Measurements from ENCODE around the gene CYBA. TPM values are rescaled to one million over a fixed set of nuclear protein-coding genes. Genes with fewer than 3 reads are reported as not detected.

The CYBA gene
- total RNA-seq, 2 experiments from 2014 or later, result 486 to 586 TPM

GRCh38 chr16:88600539-88600896, 50.3 kb downstream of the CYBA start:
- no peak for DNase-seq
- Mint-ChIP-seq H3K9me3 (no peaks in the 10 kb centered on the region), H3K27me3 (no peaks in the 10 kb centered on the region), H3K4me3 (no peak overlapping the region), H3K4me1 (peaks cover 2% of the 10 kb centered on the region), H3K27ac (no peak overlapping the region), H3K36me3 (ENCODE audit: low read depth) (peaks cover 29% of the 10 kb centered on the region)
- POLR2A ChIA-PET, result no interaction called here
- CTCF ChIA-PET, result no interaction called here

- CTCF ChIA-PET, result interaction anchor here (1.4 kb wide), 1 partner anchor 21 kb away, joined by 3 read pairs; no protein-coding TSS in a partner anchor
- no peak for DNase-seq
- POLR2A ChIA-PET, result no interaction called here
- no peak overlapping the region for H3K27ac Mint-ChIP-seq
- no peaks in the 10 kb centered on the region for H3K9me3 Mint-ChIP-seq
- peaks cover 2% of the 10 kb centered on the region for H3K4me1 Mint-ChIP-seq
- peaks cover 32% of the 10 kb centered on the region for H3K36me3 Mint-ChIP-seq (ENCODE audit: low read depth)
- no peaks in the 10 kb centered on the region for H3K27me3 Mint-ChIP-seq
- H3K4me3 Mint-ChIP-seq, result no peak overlapping the region
These were observed 50.9 kb downstream of the CYBA start for GRCh38 chr16:88599825-88600538.

DNA sequence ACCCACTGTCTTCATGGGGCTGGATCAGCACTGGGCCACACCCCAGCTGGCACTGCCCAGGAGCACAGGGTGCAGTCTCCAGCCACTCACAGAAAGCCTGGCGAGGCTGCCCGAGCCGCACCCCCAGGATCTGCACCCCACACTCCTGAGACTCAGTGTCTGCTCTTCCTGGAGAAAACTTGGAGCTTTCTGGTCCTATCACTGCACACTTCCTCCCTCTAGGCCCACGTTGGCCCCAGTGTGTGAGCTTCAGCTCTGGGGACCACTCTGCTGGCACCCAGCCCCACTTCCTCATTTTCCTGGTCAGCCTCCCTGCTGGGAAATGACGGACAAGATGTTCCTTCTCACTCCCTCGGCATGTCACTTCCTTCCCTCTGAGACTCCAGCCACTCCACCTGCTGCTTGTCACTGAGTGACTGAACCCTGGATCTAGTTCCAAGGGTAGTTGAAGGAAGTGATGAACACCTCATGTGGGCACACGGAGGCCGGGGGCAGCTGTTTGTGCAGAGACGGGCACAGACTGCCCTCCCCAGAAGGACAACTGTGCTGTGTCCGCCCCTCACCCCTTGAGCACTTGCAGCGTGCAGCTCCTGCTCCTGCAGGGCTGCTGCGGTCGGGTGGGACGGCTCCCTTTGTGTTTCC, 51.6 kb downstream of the CYBA start:
- H3K36me3 Mint-ChIP-seq (ENCODE audit: low read depth), result peaks cover 32% of the 10 kb centered on the region
- H3K4me3 Mint-ChIP-seq, result no peak overlapping the region
- no peaks in the 10 kb centered on the region for H3K9me3 Mint-ChIP-seq
- DNase-seq, result no peak
- no peak overlapping the region for H3K27ac Mint-ChIP-seq
- CTCF ChIA-PET, result interaction anchor here (1.4 kb wide), 1 partner anchor 20 kb away, joined by 3 read pairs; no protein-coding TSS in a partner anchor
- POLR2A ChIA-PET, result no interaction called here
- H3K27me3 Mint-ChIP-seq, result no peaks in the 10 kb centered on the region
- peaks cover 2% of the 10 kb centered on the region for H3K4me1 Mint-ChIP-seq

DNA sequence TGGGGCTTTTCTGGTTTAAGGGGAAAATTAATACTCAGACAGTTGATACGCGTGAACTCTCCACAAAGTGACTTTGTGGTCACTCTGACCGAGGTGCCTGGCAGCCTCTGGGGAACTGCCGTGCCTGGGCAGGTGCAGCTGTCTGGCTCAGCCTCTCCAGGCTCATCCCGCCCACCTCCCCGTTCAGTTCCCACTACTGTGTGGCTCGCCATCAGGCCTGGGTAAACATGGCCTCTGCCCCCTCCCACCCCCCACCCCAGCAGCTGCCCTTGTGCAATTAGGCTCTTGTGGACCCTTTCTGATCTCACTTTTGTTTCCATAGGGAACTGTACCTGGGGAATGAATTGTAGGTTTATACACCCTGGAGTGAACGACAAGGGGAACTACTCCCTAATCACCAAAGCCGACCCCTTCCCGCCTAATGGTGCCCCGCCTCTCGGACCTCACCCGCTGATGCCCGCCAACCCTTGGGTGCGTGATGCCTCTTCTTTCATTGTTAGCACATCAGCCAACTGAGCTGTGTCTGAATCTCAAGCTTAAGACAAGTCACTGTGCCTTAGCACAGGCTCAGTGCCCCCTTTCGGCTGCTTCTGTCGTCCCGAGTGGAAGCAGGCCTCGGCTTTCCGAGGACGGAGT, 52.9 kb downstream of the CYBA start:
- H3K27me3 Mint-ChIP-seq, result no peaks in the 10 kb centered on the region
- peaks cover 2% of the 10 kb centered on the region for H3K4me1 Mint-ChIP-seq
- no peak for DNase-seq
- no peaks in the 10 kb centered on the region for H3K9me3 Mint-ChIP-seq
- peaks cover 33% of the 10 kb centered on the region for H3K36me3 Mint-ChIP-seq (ENCODE audit: low read depth)
- H3K27ac Mint-ChIP-seq, result no peak overlapping the region
- POLR2A ChIA-PET, result no interaction called here
- CTCF ChIA-PET, result no interaction called here
- no peak overlapping the region for H3K4me3 Mint-ChIP-seq

GRCh38 chr16:88596483-88596882, 54.4 kb downstream of the CYBA start:
- Mint-ChIP-seq H3K27ac (no peak overlapping the region), H3K4me3 (no peak overlapping the region), H3K36me3 (ENCODE audit: low read depth) (peaks cover 29% of the 10 kb centered on the region), H3K27me3 (no peaks in the 10 kb centered on the region), H3K4me1 (peaks cover 9% of the 10 kb centered on the region), H3K9me3 (no peaks in the 10 kb centered on the region)
- CTCF ChIA-PET, result interaction anchor here (0.8 kb wide), 1 partner anchor 40 kb away, joined by 3 read pairs; no protein-coding TSS in a partner anchor
- POLR2A ChIA-PET, result no interaction called here
- DNase-seq, result no peak

DNA sequence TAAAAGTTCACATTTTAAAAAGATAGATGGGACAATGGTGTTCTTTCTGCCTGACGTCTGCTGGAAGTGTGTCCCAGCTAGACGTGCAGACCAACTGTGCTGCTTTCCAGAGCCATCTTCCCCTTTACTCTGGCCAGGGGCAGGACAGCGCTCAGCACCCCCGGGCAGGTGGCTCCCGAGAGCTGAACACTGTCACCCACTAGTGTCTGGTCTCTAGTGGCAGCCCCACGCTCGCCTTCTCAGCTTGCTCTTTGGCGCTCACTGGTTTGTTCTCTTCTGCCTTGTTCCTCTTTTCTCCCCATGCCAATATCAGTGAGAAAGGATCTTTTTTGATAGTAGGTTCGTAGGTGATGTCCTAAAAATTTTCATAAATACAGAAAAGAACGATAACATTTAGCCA, 54.9 kb downstream of the CYBA start:
- H3K36me3 Mint-ChIP-seq (ENCODE audit: low read depth), result peaks cover 27% of the 10 kb centered on the region
- POLR2A ChIA-PET, result no interaction called here

GRCh38 chr16:88595101-88595500, 55.8 kb downstream of the CYBA start:
- peaks cover 21% of the 10 kb centered on the region for H3K36me3 Mint-ChIP-seq (ENCODE audit: low read depth)

More for the DNA sequence above, 54.9 kb downstream of the CYBA start:
- Mint-ChIP-seq H3K27me3 (no peaks in the 10 kb centered on the region), H3K27ac (no peak overlapping the region), H3K4me1 (peaks cover 10% of the 10 kb centered on the region), H3K4me3 (no peak overlapping the region), H3K9me3 (no peaks in the 10 kb centered on the region)
- CTCF ChIA-PET, result interaction anchor here (0.8 to 1.2 kb wide), 2 partner anchors 14 to 41 kb away, joined by 3 read pairs; no protein-coding TSS in a partner anchor
- no peak for DNase-seq

GRCh38 chr16:88593910-88594309, 56.9 kb downstream of the CYBA start:
- ChIA-PET CTCF (no interaction called here), POLR2A (no interaction called here)
- no peak for DNase-seq
- H3K36me3 Mint-ChIP-seq (ENCODE audit: low read depth), result peaks cover 26% of the 10 kb centered on the region
- no peak overlapping the region for H3K27ac Mint-ChIP-seq
- H3K4me1 Mint-ChIP-seq, result peaks cover 19% of the 10 kb centered on the region
- no peaks in the 10 kb centered on the region for H3K9me3 Mint-ChIP-seq
- H3K27me3 Mint-ChIP-seq, result no peaks in the 10 kb centered on the region
- H3K4me3 Mint-ChIP-seq, result no peak overlapping the region

More at GRCh38 chr16:88595101-88595500, 55.8 kb downstream of the CYBA start:
- Mint-ChIP-seq H3K27ac (no peak overlapping the region), H3K9me3 (no peaks in the 10 kb centered on the region), H3K4me3 (no peak overlapping the region), H3K4me1 (peaks cover 10% of the 10 kb centered on the region), H3K27me3 (no peaks in the 10 kb centered on the region)
- ChIA-PET POLR2A (no interaction called here), CTCF (interaction anchor here (1.2 kb wide), 1 partner anchor 15 kb away, joined by 3 read pairs; no protein-coding TSS in a partner anchor)
- DNase-seq, result no peak

DNA sequence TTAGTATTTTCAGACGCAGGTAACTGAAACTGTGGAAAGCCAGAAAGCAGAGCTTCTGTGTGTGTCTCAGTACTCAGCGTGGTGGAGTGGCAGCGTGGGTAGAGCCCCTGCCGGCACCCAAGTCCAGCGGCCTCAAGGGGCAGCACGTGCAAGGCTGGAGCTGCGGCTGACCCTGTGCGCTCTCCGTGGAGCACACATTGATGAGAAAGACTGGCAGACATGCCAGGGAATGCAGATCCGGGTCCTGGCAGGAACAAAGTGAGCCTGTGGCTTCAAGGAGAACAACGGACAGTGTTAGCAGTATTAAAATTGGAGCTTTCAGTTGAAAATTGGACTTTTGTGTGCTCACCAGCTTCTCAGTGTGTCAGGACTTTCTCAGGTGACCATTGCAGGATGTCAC, 57.4 kb downstream of the CYBA start:
- DNase-seq, result no peak
- Mint-ChIP-seq H3K27ac (no peak overlapping the region), H3K4me1 (peaks cover 22% of the 10 kb centered on the region), H3K4me3 (no peak overlapping the region), H3K9me3 (no peaks in the 10 kb centered on the region), H3K36me3 (ENCODE audit: low read depth) (peaks cover 28% of the 10 kb centered on the region), H3K27me3 (no peaks in the 10 kb centered on the region)
- ChIA-PET CTCF (no interaction called here), POLR2A (no interaction called here)

Other genes with a start within 250 kb of the CYBA start
- gene ZFPM1, start 197.8 kb downstream of the CYBA start, total RNA-seq, result 10 to 100 TPM; 12.7 to 13.8 TPM
- 10 to 100 TPM; 77.1 to 87.0 TPM for gene ZC3H18, start 80.7 kb downstream of the CYBA start, total RNA-seq
- under 1 TPM in 1 of 2 experiments, not detected in 1; 0.20 TPM for gene IL17C, start 12.5 kb downstream of the CYBA start, total RNA-seq
- gene MVD, start 12.0 kb upstream of the CYBA start, total RNA-seq, result 10 to 100 TPM; 65.3 to 72.3 TPM
- 10 to 100 TPM; 21.0 to 24.2 TPM for gene SNAI3, start 35.5 kb upstream of the CYBA start, total RNA-seq
- gene RNF166, start 55.4 kb upstream of the CYBA start, total RNA-seq, result 100 to 1,000 TPM; 214 to 234 TPM
- gene CTU2, start 55.5 kb upstream of the CYBA start, total RNA-seq, result 10 to 100 TPM; 20.5 to 27.2 TPM
- 100 to 1,000 TPM; 239 to 303 TPM for gene PIEZO1, start 134.2 kb upstream of the CYBA start, total RNA-seq
- 100 to 1,000 TPM; 113 to 119 TPM for gene CDT1, start 152.7 kb upstream of the CYBA start, total RNA-seq
- gene APRT, start 160.9 kb upstream of the CYBA start, total RNA-seq, result 100 to 1,000 TPM in 1 of 2 experiments, 10 to 100 TPM in 1; 86.2 to 112 TPM
- 10 to 100 TPM; 29.4 to 35.7 TPM for gene GALNS, start 205.9 kb upstream of the CYBA start, total RNA-seq
- 10 to 100 TPM; 47.7 to 55.7 TPM for gene TRAPPC2L, start 206.1 kb upstream of the CYBA start, total RNA-seq
- not detected for gene PABPN1L, start 215.6 kb upstream of the CYBA start, total RNA-seq